WTC11 (cell line): ENCODE measurements around the gene DEXI. TPM values are rescaled to one million over a fixed set of nuclear protein-coding genes. Genes with fewer than 3 reads are reported as not detected.

Source experiments
- ATF3 ChIP-seq: sonication (generic); formaldehyde crosslinking; conservative IDR thresholded peaks from 2 replicates; pipeline ENCODE4 v1.8.1; 2022; ENCODE audit warnings: mild to moderate bottlenecking, missing genetic modification reagents
- CTCF ChIP-seq: fragments of 200-600 bp; IDR thresholded peaks from 2 replicates; pipeline ENCODE4 v1.8.0; 2022; ENCODE audit warnings: antibody characterized with exemption
- E2F5 ChIP-seq: sonication (generic); formaldehyde crosslinking; IDR thresholded peaks from 2 replicates; pipeline ENCODE4 v1.8.1; 2022; ENCODE audit warnings: mild to moderate bottlenecking, moderate library complexity, missing genetic modification reagents
- ETV6 ChIP-seq: sonication (generic); formaldehyde crosslinking; IDR thresholded peaks from 2 replicates; pipeline ENCODE4 v1.8.1; 2022; ENCODE audit warnings: mild to moderate bottlenecking, missing genetic modification reagents
- FOXJ3 ChIP-seq: sonication (generic); formaldehyde crosslinking; IDR thresholded peaks from 2 replicates; pipeline ENCODE4 v1.9.0; 2021; ENCODE audit warnings: missing genetic modification reagents, mild to moderate bottlenecking, borderline replicate concordance
- FOXK1 ChIP-seq: sonication (generic); formaldehyde crosslinking; IDR thresholded peaks from 2 replicates; pipeline ENCODE4 v1.8.0; 2022; ENCODE audit warnings: mild to moderate bottlenecking, moderate library complexity, missing genetic modification reagents
- GABPB1 ChIP-seq: sonication (generic); formaldehyde crosslinking; IDR thresholded peaks from 2 replicates; pipeline ENCODE4 v1.8.1; 2023; ENCODE audit warnings: mild to moderate bottlenecking, missing genetic modification reagents
- IRF1 ChIP-seq: sonication (generic); formaldehyde crosslinking; IDR thresholded peaks from 2 replicates; pipeline ENCODE4 v1.8.0; 2023; ENCODE audit warnings: missing genetic modification reagents
- KAT7 ChIP-seq: sonication (generic); formaldehyde crosslinking; IDR thresholded peaks from 2 replicates; pipeline ENCODE4 v1.8.1; 2023; ENCODE audit warnings: missing genetic modification reagents, mild to moderate bottlenecking, borderline replicate concordance
- MAX ChIP-seq: sonication (generic); formaldehyde crosslinking; IDR thresholded peaks from 2 replicates; pipeline ENCODE4 v1.8.0; 2022; ENCODE audit warnings: mild to moderate bottlenecking, missing genetic modification reagents
- MLX ChIP-seq: sonication (generic); formaldehyde crosslinking; IDR thresholded peaks from 2 replicates; pipeline ENCODE4 v1.8.1; 2023; ENCODE audit warnings: mild to moderate bottlenecking, missing genetic modification reagents, moderate library complexity
- MYBL2 ChIP-seq: sonication (generic); formaldehyde crosslinking; IDR thresholded peaks from 2 replicates; pipeline ENCODE4 v1.8.1; 2023; ENCODE audit warnings: mild to moderate bottlenecking, moderate library complexity, missing genetic modification reagents
- PREB ChIP-seq: sonication (generic); formaldehyde crosslinking; IDR thresholded peaks from 2 replicates; pipeline ENCODE4 v1.8.1; 2022; ENCODE audit warnings: mild to moderate bottlenecking, missing genetic modification reagents, moderate library complexity, borderline replicate concordance
- RORB ChIP-seq: fragments of 250-450 bp; sonication (Bioruptor Pico); IDR thresholded peaks from 2 replicates; pipeline ENCODE4 v1.9.0; 2021; ENCODE audit warnings: mild to moderate bottlenecking
- SOX15 ChIP-seq: fragments of 250-450 bp; sonication (Bioruptor Pico); IDR thresholded peaks from 2 replicates; pipeline ENCODE4 v1.9.0; 2021; ENCODE audit warnings: mild to moderate bottlenecking
- USF1 ChIP-seq: sonication (generic); formaldehyde crosslinking; IDR thresholded peaks from 2 replicates; pipeline ENCODE4 v1.8.0; 2022; ENCODE audit warnings: mild to moderate bottlenecking, missing genetic modification reagents
- ZBTB43 ChIP-seq: sonication (generic); formaldehyde crosslinking; IDR thresholded peaks from 2 replicates; pipeline ENCODE4 v1.8.1; 2023; ENCODE audit warnings: mild to moderate bottlenecking, missing genetic modification reagents
- ZNF232 ChIP-seq: sonication (generic); formaldehyde crosslinking; IDR thresholded peaks from 2 replicates; pipeline ENCODE4 v1.8.0; 2022; ENCODE audit warnings: mild to moderate bottlenecking, missing genetic modification reagents
- ZNF512 ChIP-seq: sonication (generic); formaldehyde crosslinking; IDR thresholded peaks from 2 replicates; pipeline ENCODE4 v1.8.1; 2022; ENCODE audit warnings: missing genetic modification reagents, borderline replicate concordance
- ZNF532 ChIP-seq: fragments of 250-450 bp; sonication (Bioruptor Pico); IDR thresholded peaks from 2 replicates; pipeline ENCODE4 v1.9.0; 2021; ENCODE audit warnings: mild to moderate bottlenecking, borderline replicate concordance
- ZSCAN18 ChIP-seq: fragments of 250-450 bp; sonication (Bioruptor Pico); IDR thresholded peaks from 2 replicates; pipeline ENCODE4 v2.1.2; 2022; ENCODE audit warnings: mild to moderate bottlenecking, moderate library complexity
- total RNA-seq: library from RNA; stranded (reverse); gene quantifications from 3 replicates; pipeline ENCODE4 v1.2.3, GENCODE V29; 2021

Gene DEXI
- total RNA-seq, 1 experiment from 2014 or later = 33.7 TPM

- TF ChIP-seq ZNF532 (CRISPR knock-in tag) (no peak), ETV6 (CRISPR knock-in tag) (0 out of 2 replicates have a peak, but pooled peaks have one; percentile 16), ZNF512 (CRISPR knock-in tag) (no peak), E2F5 (no peak), FOXJ3 (CRISPR knock-in tag) (no peak), PREB (CRISPR knock-in tag) (no peak), ZBTB43 (no peak), MLX (CRISPR knock-in tag) (no peak), CTCF (peak; percentile 96), MAX (CRISPR knock-in tag) (no peak), USF1 (CRISPR knock-in tag) (no peak), FOXK1 (CRISPR knock-in tag) (peak; percentile 50; the same call in 1 of the 2 replicates), IRF1 (CRISPR knock-in tag) (no peak), SOX15 (CRISPR knock-in tag) (no peak), KAT7 (CRISPR knock-in tag) (no peak), ZNF232 (no peak), GABPB1 (CRISPR knock-in tag) (peak; percentile 21; the same call in 1 of the 2 replicates), RORB (CRISPR knock-in tag) (no peak), ZSCAN18 (CRISPR knock-in tag) (no peak), ATF3 (CRISPR knock-in tag) (no peak), MYBL2 (CRISPR knock-in tag) (no peak)
Measured at GRCh38 chr16:10964039-10964890, 22.0 kb upstream of the DEXI start (continued).
